ENCODE data around the gene SPINDOC. TPM values are rescaled to one million over a fixed set of nuclear protein-coding genes. Genes with fewer than 3 reads are reported as not detected.

The SPINDOC gene
- total RNA-seq, 1 donor from 2014 or later: 48.3 TPM

DNA sequence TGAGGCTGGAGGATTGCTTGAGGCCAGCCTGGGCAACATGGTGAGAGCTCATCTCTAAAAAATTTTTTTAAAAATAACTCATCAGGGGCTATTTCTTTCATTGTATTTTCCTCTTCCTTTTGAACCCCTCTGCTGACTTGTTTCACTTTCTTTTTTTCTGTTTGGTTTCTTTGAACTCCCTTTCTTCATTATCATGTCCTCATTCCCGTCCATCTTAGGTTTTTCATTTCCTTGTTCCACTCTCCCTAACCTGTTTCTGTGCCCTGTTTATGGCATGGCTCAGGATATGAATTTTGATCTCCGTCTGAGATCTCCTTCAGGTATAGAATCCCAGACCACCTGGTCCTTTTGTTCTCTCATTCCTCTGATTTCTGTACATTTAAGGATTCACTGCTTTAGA lies 38.1 kb downstream of the SPINDOC start:
- H3K4me3 Mint-ChIP-seq (ENCODE audit: unreplicated experiment): peak overlapping the region; percentile 1

DNA sequence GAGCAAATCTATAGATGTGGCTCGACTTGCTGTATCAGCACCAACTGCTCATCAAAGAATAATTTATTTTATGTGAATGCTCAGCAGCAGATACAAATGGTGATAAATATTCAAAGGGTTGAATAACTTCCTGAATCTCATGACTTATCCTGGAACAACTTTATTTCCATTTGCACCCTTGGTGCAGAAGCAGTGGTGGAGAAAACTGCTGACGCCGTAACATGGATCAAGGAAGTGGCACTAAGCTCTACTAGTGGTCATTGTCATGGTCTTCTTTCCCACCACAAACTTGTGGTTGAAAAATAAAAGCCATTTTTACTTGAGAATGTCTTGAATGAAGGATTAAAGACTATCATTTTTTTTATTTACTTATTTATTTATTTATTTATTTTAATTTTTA lies 40.2 kb downstream of the SPINDOC start:
- no peaks in the 10 kb centered on the region for H3K9me3 ChIP-seq (ENCODE audit: insufficient read depth, low read depth, low read length)
- Mint-ChIP-seq H3K4me3 (ENCODE audit: unreplicated experiment) (no peak overlapping the region), H3K27me3 (ENCODE audit: low read depth, unreplicated experiment) (no peaks in the 10 kb centered on the region), H3K4me1 (ENCODE audit: low read depth, unreplicated experiment) (peaks cover 11% of the 10 kb centered on the region), H3K36me3 (ENCODE audit: low read depth, unreplicated experiment) (peaks cover 14% of the 10 kb centered on the region), H3K9me3 (ENCODE audit: unreplicated experiment) (no peaks in the 10 kb centered on the region), H3K27ac (ENCODE audit: unreplicated experiment) (no peak overlapping the region)
- no peak overlapping the region for H2AFZ ChIP-seq (ENCODE audit: low read depth, low read length)
- no peaks in the 10 kb centered on the region for H3K27me3 ChIP-seq (ENCODE audit: insufficient read depth, low read length)
- TF ChIP-seq EZH2 (IDR thresholded peaks at IDR 0.05; ENCODE audit: insufficient read depth, low read length): no peak
- TF ChIP-seq, protein P1, sequence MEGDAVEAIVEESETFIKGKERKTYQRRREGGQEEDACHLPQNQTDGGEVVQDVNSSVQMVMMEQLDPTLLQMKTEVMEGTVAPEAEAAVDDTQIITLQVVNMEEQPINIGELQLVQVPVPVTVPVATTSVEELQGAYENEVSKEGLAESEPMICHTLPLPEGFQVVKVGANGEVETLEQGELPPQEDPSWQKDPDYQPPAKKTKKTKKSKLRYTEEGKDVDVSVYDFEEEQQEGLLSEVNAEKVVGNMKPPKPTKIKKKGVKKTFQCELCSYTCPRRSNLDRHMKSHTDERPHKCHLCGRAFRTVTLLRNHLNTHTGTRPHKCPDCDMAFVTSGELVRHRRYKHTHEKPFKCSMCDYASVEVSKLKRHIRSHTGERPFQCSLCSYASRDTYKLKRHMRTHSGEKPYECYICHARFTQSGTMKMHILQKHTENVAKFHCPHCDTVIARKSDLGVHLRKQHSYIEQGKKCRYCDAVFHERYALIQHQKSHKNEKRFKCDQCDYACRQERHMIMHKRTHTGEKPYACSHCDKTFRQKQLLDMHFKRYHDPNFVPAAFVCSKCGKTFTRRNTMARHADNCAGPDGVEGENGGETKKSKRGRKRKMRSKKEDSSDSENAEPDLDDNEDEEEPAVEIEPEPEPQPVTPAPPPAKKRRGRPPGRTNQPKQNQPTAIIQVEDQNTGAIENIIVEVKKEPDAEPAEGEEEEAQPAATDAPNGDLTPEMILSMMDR (IDR thresholded peaks at IDR 0.05; ENCODE audit: insufficient read depth, low read depth, low read length): no peak
- DNase-seq (ENCODE audit: low read depth): no peak
- peaks cover 86% of the 10 kb centered on the region for H3K79me2 ChIP-seq (ENCODE audit: insufficient read depth, low read length)
- no peaks in the 10 kb centered on the region for H3K4me1 ChIP-seq (ENCODE audit: insufficient read depth, low read length)
- H3K36me3 ChIP-seq (ENCODE audit: insufficient read depth, low read length): no peaks in the 10 kb centered on the region
- no peak overlapping the region for H3K27ac ChIP-seq (ENCODE audit: low read depth, low read length)
- H3K4me2 ChIP-seq (ENCODE audit: low read length): no peak overlapping the region
- FAIRE-seq: no peak
- H4K20me1 ChIP-seq (ENCODE audit: insufficient read depth, low read length): peaks cover 72% of the 10 kb centered on the region
- H3K4me3 ChIP-seq (ENCODE audit: insufficient read depth, low read depth, low read length): no peak overlapping the region
- no peak overlapping the region for H3K9ac ChIP-seq (ENCODE audit: low read length)

More for the DNA sequence above, 38.1 kb downstream of the SPINDOC start:
- H3K27me3 ChIP-seq (ENCODE audit: insufficient read depth, low read length): no peaks in the 10 kb centered on the region
- H3K36me3 ChIP-seq (ENCODE audit: insufficient read depth, low read length): no peaks in the 10 kb centered on the region
- TF ChIP-seq, protein P1 (IDR thresholded peaks at IDR 0.05; ENCODE audit: insufficient read depth, low read depth, low read length): no peak
- no peak for TF ChIP-seq EZH2 (IDR thresholded peaks at IDR 0.05; ENCODE audit: insufficient read depth, low read length)
- H3K4me1 Mint-ChIP-seq (ENCODE audit: low read depth, unreplicated experiment): peaks cover 11% of the 10 kb centered on the region
- H3K4me2 ChIP-seq (ENCODE audit: low read length): no peak overlapping the region
- no peak overlapping the region for H3K27ac Mint-ChIP-seq (ENCODE audit: unreplicated experiment)
- H4K20me1 ChIP-seq (ENCODE audit: insufficient read depth, low read length): peaks cover 77% of the 10 kb centered on the region
- H3K4me3 ChIP-seq (ENCODE audit: insufficient read depth, low read depth, low read length): no peak overlapping the region
- peaks cover 87% of the 10 kb centered on the region for H3K79me2 ChIP-seq (ENCODE audit: insufficient read depth, low read length)
- no peak for DNase-seq (ENCODE audit: low read depth)
- no peak overlapping the region for H3K27ac ChIP-seq (ENCODE audit: low read depth, low read length)
- no peak for FAIRE-seq
- no peak overlapping the region for H3K9ac ChIP-seq (ENCODE audit: low read length)
- no peaks in the 10 kb centered on the region for H3K9me3 Mint-ChIP-seq (ENCODE audit: unreplicated experiment)
- H3K27me3 Mint-ChIP-seq (ENCODE audit: low read depth, unreplicated experiment): no peaks in the 10 kb centered on the region
- no peaks in the 10 kb centered on the region for H3K9me3 ChIP-seq (ENCODE audit: insufficient read depth, low read depth, low read length)
- H3K36me3 Mint-ChIP-seq (ENCODE audit: low read depth, unreplicated experiment): peaks cover 14% of the 10 kb centered on the region
- no peaks in the 10 kb centered on the region for H3K4me1 ChIP-seq (ENCODE audit: insufficient read depth, low read length)
- no peak overlapping the region for H2AFZ ChIP-seq (ENCODE audit: low read depth, low read length)

DNA sequence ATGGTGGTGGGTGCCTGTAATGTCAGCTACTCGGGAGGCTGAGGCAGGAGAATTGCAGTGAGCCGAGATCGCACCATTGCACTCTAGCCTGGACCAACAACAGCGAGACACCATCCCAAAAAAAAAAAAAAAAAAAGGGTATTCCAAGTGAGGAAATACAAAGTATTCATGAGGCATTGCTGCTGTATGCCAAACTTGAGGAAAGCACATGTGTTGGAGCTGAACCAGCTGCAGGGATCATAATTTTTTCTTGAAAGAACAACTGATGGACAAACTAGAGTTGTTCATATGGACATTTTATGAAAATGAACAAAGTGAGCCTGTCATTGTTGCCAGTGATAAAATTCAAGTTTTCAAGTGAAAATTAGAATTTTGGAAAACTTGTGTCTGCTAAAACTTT lies 41.4 kb downstream of the SPINDOC start:
- Mint-ChIP-seq H3K27me3 (ENCODE audit: low read depth, unreplicated experiment) (no peaks in the 10 kb centered on the region), H3K4me3 (ENCODE audit: unreplicated experiment) (no peak overlapping the region), H3K9me3 (ENCODE audit: unreplicated experiment) (no peaks in the 10 kb centered on the region), H3K27ac (ENCODE audit: unreplicated experiment) (no peak overlapping the region), H3K4me1 (ENCODE audit: low read depth, unreplicated experiment) (peaks cover 11% of the 10 kb centered on the region), H3K36me3 (ENCODE audit: low read depth, unreplicated experiment) (peaks cover 14% of the 10 kb centered on the region)
- Histone ChIP-seq H2AFZ (ENCODE audit: low read depth, low read length) (no peak overlapping the region), H3K27me3 (ENCODE audit: insufficient read depth, low read length) (no peaks in the 10 kb centered on the region), H4K20me1 (ENCODE audit: insufficient read depth, low read length) (peaks cover 74% of the 10 kb centered on the region), H3K27ac (ENCODE audit: low read depth, low read length) (no peak overlapping the region), H3K9ac (ENCODE audit: low read length) (no peak overlapping the region), H3K79me2 (ENCODE audit: insufficient read depth, low read length) (peaks cover 83% of the 10 kb centered on the region), H3K4me2 (ENCODE audit: low read length) (no peak overlapping the region), H3K9me3 (ENCODE audit: insufficient read depth, low read depth, low read length) (no peaks in the 10 kb centered on the region), H3K4me3 (ENCODE audit: insufficient read depth, low read depth, low read length) (no peak overlapping the region), H3K36me3 (ENCODE audit: insufficient read depth, low read length) (no peaks in the 10 kb centered on the region), H3K4me1 (ENCODE audit: insufficient read depth, low read length) (no peaks in the 10 kb centered on the region)
- FAIRE-seq: no peak
- TF ChIP-seq, protein P1 (IDR thresholded peaks at IDR 0.05; ENCODE audit: insufficient read depth, low read depth, low read length): no peak
- no peak for TF ChIP-seq EZH2 (IDR thresholded peaks at IDR 0.05; ENCODE audit: insufficient read depth, low read length)
- no peak for DNase-seq (ENCODE audit: low read depth)
